Vagina (tissue), 2 donors: ENCODE data around the gene GDF7.

Experiments
- CTCF ChIP-seq, 3 experiments: fragments of 450-650 bp in 2 of 3; fragments of 200-600 bp in 1 of 3; sonication (generic) in 1 of 3; IDR thresholded peaks; one replicate each; pipeline ENCODE4 v1.5.1; 2017 to 2019; ENCODE audit warnings: antibody characterized with exemption in 3 of 3, mild to moderate bottlenecking in 2 of 3, moderate library complexity in 2 of 3
- POLR2AphosphoS5 ChIP-seq, 2 donors: sonication (generic); formaldehyde crosslinking; IDR thresholded peaks; one replicate each; pipeline ENCODE4 v1.9.0; 2017; ENCODE audit warnings: antibody characterized with exemption in 2 of 2, mild to moderate bottlenecking in 2 of 2, low read depth in 1 of 2; ENCODE audit not compliant: insufficient read depth in 1 of 2

- no peak for TF ChIP-seq CTCF (IDR thresholded peaks at IDR 0.05)
- no peak for TF ChIP-seq POLR2AphosphoS5 (IDR thresholded peaks at IDR 0.05; ENCODE audit: insufficient read depth in 1 of 2, low read depth in 1 of 2)
Measured at GRCh38 chr2:20627712-20628380, 39.1 kb upstream of the GDF7 start.
